GM21528 (cell line): ENCODE data around the gene ATRAID.
A peak's percentile ranks its signal among the peaks of the same experiment; 100 is the strongest.
"Not testable (repeated sequence)": the region's sequence is repeated elsewhere in the genome, so short reads cannot be mapped to it uniquely, and the experiment has no call there.

Experiments used
- ATAC-seq: cut with Tn5 transposase; IDR thresholded peaks from one replicate; pipeline ENCODE4 v1.9.1; 2021; ENCODE audit warnings: mild to moderate bottlenecking, moderate library complexity; ENCODE audit not compliant: unreplicated experiment, low FRiP score

The ATRAID gene, protein sequence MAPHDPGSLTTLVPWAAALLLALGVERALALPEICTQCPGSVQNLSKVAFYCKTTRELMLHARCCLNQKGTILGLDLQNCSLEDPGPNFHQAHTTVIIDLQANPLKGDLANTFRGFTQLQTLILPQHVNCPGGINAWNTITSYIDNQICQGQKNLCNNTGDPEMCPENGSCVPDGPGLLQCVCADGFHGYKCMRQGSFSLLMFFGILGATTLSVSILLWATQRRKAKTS

GRCh38 chr2:27211943-27212625 lies at the start of gene ATRAID, which contains the start of gene SLC5A6:
ATRAID (plus strand) TSS chr2:27212041; CDS start chr2:27212369, 328 bp downstream.
SLC5A6 (minus strand) TSS chr2:27212268; CDS start chr2:27207650, 4,618 bp downstream.
- peak; percentile 84 for ATAC-seq

GRCh38 chr2:27162151-27163121 lies 49.4 kb upstream of the ATRAID start:
- no peak for ATAC-seq

DNA sequence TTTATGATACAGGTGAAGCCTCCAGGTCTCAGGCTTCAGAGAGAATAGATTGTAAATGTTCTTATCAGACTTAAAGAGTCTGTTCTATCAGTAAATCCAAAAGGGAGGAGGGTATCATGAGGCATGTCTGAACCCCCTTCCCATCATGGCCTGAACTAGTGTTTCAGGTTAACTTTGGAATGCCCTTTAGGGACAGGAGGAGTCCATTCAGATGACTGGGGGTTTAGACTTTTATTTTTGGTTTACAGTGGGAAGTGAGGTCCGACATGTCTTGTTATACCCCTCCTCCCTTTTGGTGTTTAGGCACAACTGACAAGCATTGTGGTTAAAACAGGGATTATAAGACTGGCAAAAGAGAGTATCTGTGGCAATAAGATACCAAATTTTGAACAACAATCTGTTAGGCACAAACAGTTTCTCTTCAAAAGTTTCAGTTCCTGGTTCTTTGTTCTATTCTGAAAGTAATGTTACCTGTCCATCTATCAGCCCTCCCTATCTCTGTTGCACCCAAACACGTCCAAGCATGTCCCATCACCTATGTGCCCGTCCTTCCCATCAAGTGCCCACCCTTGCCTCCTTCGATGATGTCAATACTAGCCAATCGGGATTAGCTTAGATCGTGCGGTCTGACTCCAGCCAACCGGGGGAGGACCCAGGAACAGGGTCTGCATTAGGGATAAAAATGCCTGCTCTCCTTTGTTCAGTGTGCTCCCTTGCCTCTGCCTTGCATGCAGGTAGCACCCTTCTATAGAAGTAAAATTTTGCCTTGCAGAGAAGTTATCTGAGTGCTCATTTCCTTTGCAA lies 46.7 kb upstream of the ATRAID start:
- no peak for ATAC-seq

GRCh38 chr2:27170581-27171337 lies 41.1 kb upstream of the ATRAID start:
- no peak for ATAC-seq

DNA sequence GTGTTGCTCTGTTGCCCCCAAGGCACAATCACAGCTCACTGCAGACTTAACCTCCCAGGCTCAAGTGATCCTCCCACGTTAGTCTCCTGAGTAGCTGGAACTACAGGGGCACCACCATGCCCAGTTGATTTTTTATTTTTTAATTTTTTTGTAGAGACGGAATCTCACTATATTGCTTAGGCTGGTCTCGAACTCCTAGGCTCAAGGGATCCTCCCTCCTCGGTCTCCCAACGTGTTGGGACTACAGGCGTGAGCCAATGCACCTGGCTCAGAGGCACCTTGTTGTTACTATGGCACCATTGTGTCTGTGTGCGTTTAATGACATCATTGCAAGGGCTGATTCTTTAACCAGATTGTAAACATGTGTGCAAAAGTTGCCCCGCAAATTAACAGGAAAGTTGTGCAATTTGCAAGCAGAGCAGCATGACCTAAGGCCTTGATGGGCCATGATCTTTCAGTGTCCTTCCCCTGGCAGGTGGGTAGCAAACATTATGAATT lies 40.4 kb upstream of the ATRAID start:
- no peak for ATAC-seq

DNA sequence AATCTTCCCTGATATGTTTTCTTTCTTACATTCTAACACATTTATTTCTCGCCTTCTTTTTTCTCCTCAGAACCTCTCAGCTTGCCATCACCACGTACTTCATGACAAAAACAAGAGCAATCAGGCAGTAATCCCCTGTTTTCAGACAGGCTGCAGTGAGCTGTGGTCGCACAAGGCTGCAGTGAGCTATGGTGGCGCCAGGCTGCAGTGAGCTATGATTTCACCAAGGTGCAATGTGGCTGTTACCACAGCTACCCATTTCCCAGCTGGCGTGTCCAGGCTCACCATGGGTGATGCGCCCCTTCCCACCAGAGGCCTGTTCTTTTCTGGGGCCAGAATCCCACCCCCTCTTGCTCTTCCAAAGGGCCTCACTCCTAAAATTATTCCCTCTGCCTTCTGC lies 37.2 kb upstream of the ATRAID start:
- no peak for ATAC-seq

DNA sequence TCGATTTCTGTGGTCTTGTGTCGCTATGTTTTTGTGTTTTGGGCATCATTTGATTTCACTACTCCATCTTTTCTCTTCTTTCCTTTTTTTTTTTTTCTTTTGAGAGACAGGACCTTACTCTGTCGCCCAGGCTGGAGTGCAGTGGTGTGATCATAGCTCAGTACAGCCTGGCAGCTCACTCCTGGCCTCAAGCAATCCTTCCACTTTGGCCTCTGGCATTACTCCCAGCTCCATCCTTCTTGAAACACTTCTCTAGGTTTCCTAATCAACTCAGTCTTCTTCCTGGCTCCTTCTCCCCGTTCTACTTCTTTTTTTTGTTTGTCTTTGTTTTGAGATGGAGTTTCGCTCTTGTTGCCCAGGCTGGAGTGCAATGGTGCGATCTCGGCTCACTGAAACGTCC lies 36.5 kb upstream of the ATRAID start:
- no peak for ATAC-seq

- not testable (repeated sequence) for ATAC-seq
These were observed 36.1 kb upstream of the ATRAID start for GRCh38 chr2:27175781-27176180.

DNA sequence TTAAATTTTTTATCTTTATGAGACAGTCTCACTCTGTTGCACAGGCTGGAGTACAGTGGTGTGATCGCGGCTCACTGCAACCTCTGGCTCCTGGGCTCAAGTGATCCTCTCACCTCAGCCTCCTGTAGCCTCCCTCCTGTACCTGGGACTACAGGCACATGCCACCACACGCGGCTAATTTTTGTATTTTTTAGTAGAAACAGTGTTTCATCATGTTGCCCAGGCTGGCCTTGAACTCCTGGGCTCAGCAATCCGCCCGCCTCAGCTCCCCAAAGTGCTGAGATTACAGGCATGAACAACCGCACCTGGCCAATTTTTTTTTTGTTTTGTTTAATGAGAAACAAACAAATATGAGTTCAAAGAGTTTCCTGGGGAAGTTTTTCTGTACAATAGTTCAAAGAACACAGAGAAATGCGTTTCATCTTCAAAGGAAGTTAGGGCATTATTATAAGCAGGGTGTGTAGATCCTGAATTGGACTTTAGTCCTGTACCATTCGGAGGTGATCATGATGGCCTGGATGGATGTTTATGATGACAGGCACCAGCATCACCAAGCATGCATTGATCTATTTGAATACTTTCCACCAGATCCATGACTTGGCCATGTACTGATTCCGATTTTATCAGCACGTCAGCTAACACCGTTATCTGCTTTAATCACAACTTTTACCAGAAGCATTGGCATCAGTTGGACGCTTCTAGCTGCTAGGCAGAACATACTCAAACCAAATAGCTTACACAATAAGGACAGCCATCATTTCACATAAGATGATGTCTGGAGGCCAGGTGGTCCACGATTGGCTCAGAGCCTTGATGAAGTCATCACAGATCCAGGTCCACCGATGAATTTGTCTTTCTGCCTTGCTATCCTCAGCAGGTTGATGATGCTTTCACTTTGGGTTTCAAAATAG lies 34.1 kb upstream of the ATRAID start:
- no peak for ATAC-seq

DNA sequence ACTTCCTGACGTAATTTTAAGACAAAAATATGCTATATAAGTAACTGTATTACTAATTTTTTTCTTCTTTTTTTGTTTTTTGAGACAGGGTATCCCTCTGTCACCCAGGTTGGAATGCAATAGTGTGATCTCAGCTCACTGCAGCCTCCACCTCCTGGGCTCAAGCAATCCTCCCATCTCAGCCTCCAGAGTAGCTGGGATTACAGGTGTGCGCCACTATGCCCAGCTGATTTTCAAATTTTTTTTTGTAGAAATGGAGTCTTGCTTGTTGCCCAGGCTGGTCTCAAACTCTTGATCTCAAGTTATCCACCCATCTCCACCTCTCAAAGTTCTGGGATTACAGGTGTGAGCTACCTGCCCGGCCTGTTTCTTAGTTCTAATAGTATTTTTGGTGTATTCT lies 33.4 kb upstream of the ATRAID start:
- no peak for ATAC-seq

GRCh38 chr2:27179344-27180000 lies 32.4 kb upstream of the ATRAID start:
- ATAC-seq, result no peak

- ATAC-seq, result no peak
These were observed 29.5 kb upstream of the ATRAID start for GRCh38 chr2:27182346-27182745.

GRCh38 chr2:27184115-27184514 lies 27.7 kb upstream of the ATRAID start:
- no peak for ATAC-seq

GRCh38 chr2:27185331-27186026 lies 26.4 kb upstream of the ATRAID start:
- no peak for ATAC-seq

DNA sequence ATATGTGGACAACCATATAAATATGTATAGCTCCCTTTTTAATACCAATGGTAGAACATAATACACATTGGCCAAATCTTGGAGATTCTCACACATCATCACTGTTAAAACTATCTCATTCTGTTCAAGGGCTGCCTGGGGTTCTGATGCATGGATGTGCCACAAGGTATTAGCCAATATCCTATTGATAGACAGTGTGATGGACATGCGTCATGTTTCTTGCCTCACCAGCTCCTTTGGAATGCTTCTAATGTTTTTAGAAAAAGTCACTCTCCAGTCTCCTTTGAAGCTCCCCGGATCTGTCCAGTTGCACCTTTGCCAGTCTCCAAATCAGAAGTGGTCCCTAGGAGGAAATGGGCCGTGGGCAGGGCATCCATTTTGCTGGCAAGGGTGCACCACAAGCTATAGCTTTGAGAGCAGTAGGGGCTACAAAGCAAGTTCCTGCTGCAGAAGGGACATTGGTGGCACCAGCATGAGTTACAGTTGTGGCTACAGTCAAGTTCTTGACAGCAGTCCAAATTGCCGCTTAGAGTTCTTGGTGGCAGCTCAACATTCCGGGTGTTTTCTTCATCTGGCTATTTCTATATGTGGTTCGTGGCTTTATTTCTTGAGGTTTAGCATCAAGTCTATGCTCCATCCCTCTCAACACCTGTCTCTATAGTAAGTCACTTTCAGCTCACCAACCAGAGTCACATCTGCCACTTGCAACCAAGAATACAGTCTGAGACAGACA lies 25.1 kb upstream of the ATRAID start:
- ATAC-seq, result no peak

DNA sequence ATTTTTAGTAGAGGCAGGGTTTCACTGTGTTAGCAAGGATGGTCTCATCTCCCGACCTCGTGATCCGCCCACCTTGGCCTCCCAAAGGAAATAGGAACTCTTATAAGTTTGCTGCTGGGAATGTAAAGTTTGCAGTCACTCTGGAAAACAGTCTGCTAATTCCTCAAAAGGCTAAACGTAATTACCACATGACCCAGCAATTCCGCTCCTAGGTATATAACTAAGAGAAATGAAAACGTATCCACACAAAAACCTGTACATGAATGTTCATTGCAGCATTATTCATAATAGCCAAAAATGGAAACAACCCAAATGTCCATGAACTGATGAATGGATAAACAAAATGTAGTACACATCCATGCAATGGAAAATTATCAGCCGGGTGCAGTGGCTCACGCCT lies 21.9 kb upstream of the ATRAID start:
- no peak for ATAC-seq
